GM12873 (cell line): Measurements from ENCODE around the gene ZMIZ1.

Experiments
- TF ChIP-seq, protein P1 (sequence below): IDR thresholded peaks from 2 replicates; pipeline ENCODE4 v1.5.1; 2012; ENCODE audit warnings: low read depth, mild to moderate bottlenecking, moderate library complexity, low read length, control low read depth; ENCODE audit not compliant: insufficient read depth; ENCODE audit errors: missing control alignments

Gene ZMIZ1

DNA sequence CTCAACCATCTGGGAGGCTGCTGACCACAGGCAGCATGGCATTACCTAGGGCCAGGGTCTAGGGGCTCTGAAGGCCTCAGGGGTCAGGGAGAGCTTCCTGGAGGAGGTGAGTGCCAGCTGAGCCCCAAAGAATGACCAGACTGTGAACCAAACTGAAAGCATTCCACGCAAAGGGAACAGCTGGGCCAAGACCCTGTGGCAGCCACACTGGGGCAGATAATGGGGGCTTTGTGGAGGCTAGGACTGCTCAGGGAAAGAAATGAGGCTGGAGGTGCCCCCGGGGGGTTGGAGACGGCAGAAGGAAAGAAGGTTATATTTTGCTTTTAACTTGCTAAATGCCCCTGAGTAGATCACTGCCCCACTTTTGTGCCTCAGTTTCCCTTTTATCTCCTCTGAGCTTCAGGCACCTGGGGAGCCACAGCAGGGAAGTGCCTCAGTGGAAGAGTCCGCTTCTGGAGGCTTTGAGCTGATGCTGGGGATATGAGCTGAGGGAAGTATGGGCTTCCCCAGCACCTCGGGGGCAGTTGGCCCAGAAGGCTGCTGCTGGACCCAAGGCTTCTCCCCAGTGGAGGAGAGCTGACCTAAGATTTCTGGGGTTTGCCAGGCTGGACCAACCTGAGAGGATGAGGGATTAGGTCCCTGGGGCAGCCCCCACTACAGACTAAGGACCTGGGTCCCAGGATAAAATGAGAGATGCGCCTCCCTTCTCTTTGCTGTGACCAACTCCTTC lies 57.8 kb downstream of the ZMIZ1 start:
- TF ChIP-seq, protein P1, sequence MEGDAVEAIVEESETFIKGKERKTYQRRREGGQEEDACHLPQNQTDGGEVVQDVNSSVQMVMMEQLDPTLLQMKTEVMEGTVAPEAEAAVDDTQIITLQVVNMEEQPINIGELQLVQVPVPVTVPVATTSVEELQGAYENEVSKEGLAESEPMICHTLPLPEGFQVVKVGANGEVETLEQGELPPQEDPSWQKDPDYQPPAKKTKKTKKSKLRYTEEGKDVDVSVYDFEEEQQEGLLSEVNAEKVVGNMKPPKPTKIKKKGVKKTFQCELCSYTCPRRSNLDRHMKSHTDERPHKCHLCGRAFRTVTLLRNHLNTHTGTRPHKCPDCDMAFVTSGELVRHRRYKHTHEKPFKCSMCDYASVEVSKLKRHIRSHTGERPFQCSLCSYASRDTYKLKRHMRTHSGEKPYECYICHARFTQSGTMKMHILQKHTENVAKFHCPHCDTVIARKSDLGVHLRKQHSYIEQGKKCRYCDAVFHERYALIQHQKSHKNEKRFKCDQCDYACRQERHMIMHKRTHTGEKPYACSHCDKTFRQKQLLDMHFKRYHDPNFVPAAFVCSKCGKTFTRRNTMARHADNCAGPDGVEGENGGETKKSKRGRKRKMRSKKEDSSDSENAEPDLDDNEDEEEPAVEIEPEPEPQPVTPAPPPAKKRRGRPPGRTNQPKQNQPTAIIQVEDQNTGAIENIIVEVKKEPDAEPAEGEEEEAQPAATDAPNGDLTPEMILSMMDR, result no peak

DNA sequence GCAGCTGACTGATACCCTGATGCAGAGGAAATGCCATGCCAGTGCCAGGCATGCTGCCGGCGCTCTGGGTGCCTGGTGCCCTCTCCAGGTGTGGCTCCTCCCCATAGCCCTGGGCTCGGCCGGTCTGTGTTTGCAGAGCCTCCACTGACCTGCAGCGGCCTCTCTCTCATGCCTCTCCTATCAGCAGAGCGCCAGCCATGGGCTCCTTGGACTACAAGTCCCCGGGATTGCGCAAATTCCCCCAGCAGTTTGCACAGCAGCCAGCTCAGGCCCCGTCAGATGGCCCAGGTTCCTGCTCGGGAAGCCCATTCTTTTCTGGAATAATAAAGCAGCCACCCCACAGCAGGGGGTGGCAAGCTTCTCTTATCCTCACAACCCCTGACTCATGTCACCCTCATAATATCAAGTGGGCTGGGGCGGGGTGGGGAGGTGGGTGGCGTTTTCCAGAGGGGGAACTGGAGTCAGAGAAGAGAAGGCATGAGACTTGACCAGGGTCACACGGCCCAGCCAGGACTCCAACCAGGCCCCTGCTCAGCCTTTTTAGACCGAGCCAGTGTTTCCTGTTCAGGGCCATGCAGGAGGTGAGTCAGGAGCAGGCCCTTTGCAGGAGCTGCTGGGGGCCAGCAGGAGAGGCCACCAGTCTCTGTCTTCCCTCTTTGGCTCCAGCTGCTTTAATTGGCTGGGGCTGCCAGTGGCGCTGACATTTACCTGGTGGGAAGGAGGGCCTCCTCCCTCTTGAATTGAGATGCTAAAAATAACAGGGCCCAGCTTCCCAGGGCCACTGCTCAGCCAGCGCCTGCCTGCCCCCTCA lies 58.6 kb downstream of the ZMIZ1 start:
- TF ChIP-seq, protein P1, result no peak

GRCh38 chr10:79128241-79128922 lies 59.6 kb downstream of the ZMIZ1 start:
- TF ChIP-seq, protein P1, result no peak

DNA sequence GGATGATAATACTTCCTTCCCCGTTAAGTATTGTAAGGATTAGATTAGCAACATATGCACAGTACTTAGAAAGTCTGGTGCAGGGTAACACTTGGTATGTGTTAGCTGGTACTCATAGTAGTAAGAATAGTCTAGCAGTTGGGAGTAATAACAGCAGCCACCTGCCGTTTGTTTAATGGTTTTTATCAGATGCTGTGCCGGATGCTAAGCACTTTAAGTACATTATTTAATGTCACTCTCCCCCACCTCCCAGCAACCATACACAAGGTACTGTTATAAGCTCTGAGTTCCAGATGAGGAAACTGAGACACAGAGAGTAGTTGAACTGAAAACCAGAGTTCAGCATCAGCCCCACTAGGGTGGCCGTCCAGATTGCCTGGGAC lies 60.1 kb downstream of the ZMIZ1 start:
- TF ChIP-seq, protein P1, result no peak

GRCh38 chr10:79129361-79129997 lies 60.7 kb downstream of the ZMIZ1 start:
- TF ChIP-seq, protein P1, result no peak

DNA sequence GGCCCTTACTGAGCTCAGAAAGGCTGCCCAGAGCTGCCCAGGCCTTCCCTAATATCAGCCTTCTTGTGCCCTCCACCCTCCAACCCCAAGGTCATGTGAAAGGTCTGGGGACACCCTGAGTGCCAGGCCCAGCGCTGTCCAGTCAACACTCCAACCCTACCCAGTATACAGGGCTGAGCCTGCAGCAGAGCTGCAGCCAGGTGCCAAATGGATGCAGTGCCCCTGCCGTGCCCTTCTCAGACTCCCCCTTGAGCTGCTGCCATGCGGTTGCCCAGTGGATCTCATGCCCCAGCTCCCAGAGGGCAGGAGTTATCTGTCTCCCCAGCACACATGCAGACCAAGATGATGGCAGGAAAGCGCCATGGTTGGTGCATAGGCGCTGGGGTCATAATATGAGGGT lies 61.5 kb downstream of the ZMIZ1 start:
- TF ChIP-seq, protein P1, result no peak
